HCT116 (cell line): Measurements from ENCODE around the gene PODN.

Experiments used
- POLR2A ChIP-seq: IDR thresholded peaks from 2 replicates; pipeline ENCODE4 v1.7.0; 2011; ENCODE audit warnings: borderline replicate concordance; ENCODE audit not compliant: insufficient read depth, insufficient read length; ENCODE audit errors: extremely low read depth
- RAD21 ChIP-seq: IDR thresholded peaks from 2 replicates; pipeline ENCODE4 v1.6.1; 2012; ENCODE audit warnings: low read depth, mild to moderate bottlenecking
- TF ChIP-seq, protein P1 (sequence below), 3 experiments: fragments of 200-600 bp in 1 of 3; sonication (generic) in 1 of 3; IDR thresholded peaks in 2 of 3; conservative IDR thresholded peaks in 1 of 3; 2 replicates each; pipeline ENCODE4 v1.5.1; 2012 to 2017; ENCODE audit warnings: low read depth in 2 of 3, low read length in 2 of 3, antibody characterized with exemption in 1 of 3, borderline replicate concordance in 1 of 3, control low read depth in 1 of 3, mild to moderate bottlenecking in 1 of 3, mixed read lengths in 1 of 3, mixed run types in 1 of 3, moderate library complexity in 1 of 3; ENCODE audit not compliant: insufficient read depth in 1 of 3
- TF ChIP-seq, protein P2 (sequence below): IDR thresholded peaks from 2 replicates; pipeline ENCODE4 v1.6.1; 2012; ENCODE audit warnings: low read depth
- TF ChIP-seq, protein P3 (sequence below): IDR thresholded peaks from 2 replicates; pipeline ENCODE4 v1.6.1; 2012

DNA sequence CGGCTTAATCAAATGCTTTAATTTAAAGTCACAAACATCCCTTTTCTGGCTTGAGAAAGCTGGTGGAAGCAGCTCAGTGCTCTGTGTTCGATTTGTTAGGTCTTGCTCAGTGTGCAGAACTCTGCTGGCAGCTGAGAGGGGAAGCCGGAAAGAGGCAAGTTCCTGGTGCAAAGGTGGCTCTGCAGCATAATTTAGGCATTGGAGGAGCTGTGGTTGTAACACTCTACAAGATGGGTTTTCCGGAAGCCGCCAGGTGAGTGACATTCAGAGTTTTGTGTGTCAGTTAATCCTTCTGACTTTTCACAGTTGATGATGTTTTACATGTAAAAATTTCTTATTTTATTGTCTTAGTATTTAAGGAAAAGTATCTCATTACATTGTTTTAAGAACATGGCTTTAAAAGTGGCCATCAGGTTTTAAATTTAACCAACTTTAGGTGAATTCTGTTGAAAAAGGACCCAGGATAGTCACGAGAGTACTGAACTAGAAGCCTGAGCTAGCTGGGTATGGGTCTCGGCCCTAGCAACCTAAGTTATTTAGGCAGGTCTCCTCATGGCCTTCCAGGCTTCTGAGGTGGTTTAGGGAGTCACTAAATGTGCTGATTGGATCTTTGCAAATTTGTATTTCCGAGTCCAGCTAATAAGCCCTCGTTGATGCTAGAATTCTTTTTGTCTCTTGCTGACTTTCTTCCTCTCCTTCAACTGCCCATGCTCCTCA, 47.1 kb upstream of the PODN start:
- TF ChIP-seq, protein P1, sequence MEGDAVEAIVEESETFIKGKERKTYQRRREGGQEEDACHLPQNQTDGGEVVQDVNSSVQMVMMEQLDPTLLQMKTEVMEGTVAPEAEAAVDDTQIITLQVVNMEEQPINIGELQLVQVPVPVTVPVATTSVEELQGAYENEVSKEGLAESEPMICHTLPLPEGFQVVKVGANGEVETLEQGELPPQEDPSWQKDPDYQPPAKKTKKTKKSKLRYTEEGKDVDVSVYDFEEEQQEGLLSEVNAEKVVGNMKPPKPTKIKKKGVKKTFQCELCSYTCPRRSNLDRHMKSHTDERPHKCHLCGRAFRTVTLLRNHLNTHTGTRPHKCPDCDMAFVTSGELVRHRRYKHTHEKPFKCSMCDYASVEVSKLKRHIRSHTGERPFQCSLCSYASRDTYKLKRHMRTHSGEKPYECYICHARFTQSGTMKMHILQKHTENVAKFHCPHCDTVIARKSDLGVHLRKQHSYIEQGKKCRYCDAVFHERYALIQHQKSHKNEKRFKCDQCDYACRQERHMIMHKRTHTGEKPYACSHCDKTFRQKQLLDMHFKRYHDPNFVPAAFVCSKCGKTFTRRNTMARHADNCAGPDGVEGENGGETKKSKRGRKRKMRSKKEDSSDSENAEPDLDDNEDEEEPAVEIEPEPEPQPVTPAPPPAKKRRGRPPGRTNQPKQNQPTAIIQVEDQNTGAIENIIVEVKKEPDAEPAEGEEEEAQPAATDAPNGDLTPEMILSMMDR (IDR thresholded peaks at IDR 0.05 in 2 of 3, conservative IDR thresholded peaks at IDR 0.05 in 1 of 3; ENCODE audit: borderline replicate concordance in 1 of 3, insufficient read depth in 1 of 3, low read depth in 2 of 3, low read length in 2 of 3) = no peak
- TF ChIP-seq, protein P2, sequence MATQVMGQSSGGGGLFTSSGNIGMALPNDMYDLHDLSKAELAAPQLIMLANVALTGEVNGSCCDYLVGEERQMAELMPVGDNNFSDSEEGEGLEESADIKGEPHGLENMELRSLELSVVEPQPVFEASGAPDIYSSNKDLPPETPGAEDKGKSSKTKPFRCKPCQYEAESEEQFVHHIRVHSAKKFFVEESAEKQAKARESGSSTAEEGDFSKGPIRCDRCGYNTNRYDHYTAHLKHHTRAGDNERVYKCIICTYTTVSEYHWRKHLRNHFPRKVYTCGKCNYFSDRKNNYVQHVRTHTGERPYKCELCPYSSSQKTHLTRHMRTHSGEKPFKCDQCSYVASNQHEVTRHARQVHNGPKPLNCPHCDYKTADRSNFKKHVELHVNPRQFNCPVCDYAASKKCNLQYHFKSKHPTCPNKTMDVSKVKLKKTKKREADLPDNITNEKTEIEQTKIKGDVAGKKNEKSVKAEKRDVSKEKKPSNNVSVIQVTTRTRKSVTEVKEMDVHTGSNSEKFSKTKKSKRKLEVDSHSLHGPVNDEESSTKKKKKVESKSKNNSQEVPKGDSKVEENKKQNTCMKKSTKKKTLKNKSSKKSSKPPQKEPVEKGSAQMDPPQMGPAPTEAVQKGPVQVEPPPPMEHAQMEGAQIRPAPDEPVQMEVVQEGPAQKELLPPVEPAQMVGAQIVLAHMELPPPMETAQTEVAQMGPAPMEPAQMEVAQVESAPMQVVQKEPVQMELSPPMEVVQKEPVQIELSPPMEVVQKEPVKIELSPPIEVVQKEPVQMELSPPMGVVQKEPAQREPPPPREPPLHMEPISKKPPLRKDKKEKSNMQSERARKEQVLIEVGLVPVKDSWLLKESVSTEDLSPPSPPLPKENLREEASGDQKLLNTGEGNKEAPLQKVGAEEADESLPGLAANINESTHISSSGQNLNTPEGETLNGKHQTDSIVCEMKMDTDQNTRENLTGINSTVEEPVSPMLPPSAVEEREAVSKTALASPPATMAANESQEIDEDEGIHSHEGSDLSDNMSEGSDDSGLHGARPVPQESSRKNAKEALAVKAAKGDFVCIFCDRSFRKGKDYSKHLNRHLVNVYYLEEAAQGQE = no peak
- TF ChIP-seq POLR2A = no peak
- TF ChIP-seq, protein P3, sequence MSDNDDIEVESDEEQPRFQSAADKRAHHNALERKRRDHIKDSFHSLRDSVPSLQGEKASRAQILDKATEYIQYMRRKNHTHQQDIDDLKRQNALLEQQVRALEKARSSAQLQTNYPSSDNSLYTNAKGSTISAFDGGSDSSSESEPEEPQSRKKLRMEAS = peak; percentile 78
- no peak for TF ChIP-seq RAD21
